GM12878 (cell line): ENCODE results near the gene HADH. TPM values are rescaled to one million over a fixed set of nuclear protein-coding genes. Genes with fewer than 3 reads are reported as not detected.
"Not testable (repeated sequence)": the region's sequence is repeated elsewhere in the genome, so short reads cannot be mapped to it uniquely, and the experiment has no call there.

Source experiments
- ATAC-seq: fragments of 200-7000 bp; cut with Tn5 transposase; 3 replicates; pipeline ENCODE4 v1.9.1; 2020; ENCODE audit warnings: mild to moderate bottlenecking, moderate library complexity
- BruUV-seq: library from RNA; stranded (reverse); fragments of 400-500 nt; replicated peaks from 2 replicates; lab custom pipeline; 2021; lab: Mats Ljungman, UMichigan
- CTCF ChIA-PET: fragments of 300-600 bp; sonication (Branson Sonifier 250); formaldehyde crosslinking; extraction: SDS; loops from one replicate; lab custom pipeline; 2021; ENCODE audit warnings: inconsistent platforms; lab: Yijun Ruan, JAX
- POLR2A ChIA-PET: fragments of 350-600 bp; formaldehyde crosslinking; extraction: SDS; loops from one replicate; lab custom pipeline; 2021; ENCODE audit warnings: inconsistent platforms; lab: Charles Lee
- RAD21 ChIA-PET: fragments of 300-600 bp; sonication (Branson Sonifier 250); formaldehyde crosslinking; loops from one replicate; lab custom pipeline; 2023; ENCODE audit warnings: antibody characterized with exemption; ENCODE audit not compliant: unreplicated experiment; lab: Charles Lee
- SMC1A ChIA-PET: fragments of 300-600 bp; sonication (Branson Sonifier 250); formaldehyde crosslinking; loops from one replicate; lab custom pipeline; 2023; ENCODE audit not compliant: unreplicated experiment, uncharacterized antibody; lab: Charles Lee
- DNase-seq: peaks from one replicate; pipeline ENCODE4 v3.0.0-alpha.2; 2011; ENCODE audit warnings: low read depth, low spot score
- FAIRE-seq: peaks from 3 replicates; lab custom pipeline; 2011; peaks lifted over from hg19 to GRCh38; lab: Jason Lieb, UNC
- H2AFZ ChIP-seq: 2 replicates; pipeline ENCODE4 v1.6.0; 2011; ENCODE audit warnings: low read depth, low read length, control low read depth; ENCODE audit not compliant: control insufficient read depth
- H3K27ac ChIP-seq: 2 replicates; pipeline ENCODE4 v1.5.1; 2011; ENCODE audit warnings: control low read depth; ENCODE audit not compliant: control insufficient read depth, insufficient read depth
- H3K27me3 ChIP-seq, 2 experiments: replicated peaks in 1 of 2; 2 replicates each; pipeline versions ENCODE4 v1.6.0 to v1.6.1; 2011; ENCODE audit warnings: low read length in 1 of 2; ENCODE audit not compliant: control insufficient read depth in 2 of 2, insufficient read depth in 2 of 2
- H3K36me3 ChIP-seq, 2 experiments: 2 replicates each; pipeline ENCODE4 v1.5.1; 2011; ENCODE audit warnings: low read length in 1 of 2; ENCODE audit not compliant: control insufficient read depth in 2 of 2, insufficient read depth in 2 of 2
- H3K4me1 ChIP-seq: 2 replicates; pipeline ENCODE4 v1.6.1; 2011; ENCODE audit warnings: mild to moderate bottlenecking, low read length, moderate library complexity, mixed read lengths; ENCODE audit not compliant: control insufficient read depth, insufficient read depth
- H3K4me2 ChIP-seq: 2 replicates; pipeline ENCODE4 v1.6.0; 2011; ENCODE audit warnings: control low read depth; ENCODE audit not compliant: control insufficient read depth, insufficient read depth
- H3K4me3 ChIP-seq: fragments of 200-600 bp; sonication (generic); 2 replicates; pipeline ENCODE4 v1.5.1; 2016
- H3K79me2 ChIP-seq: 2 replicates; pipeline ENCODE4 v1.6.0; 2011; ENCODE audit warnings: low read length; ENCODE audit not compliant: control insufficient read depth, insufficient read depth
- H3K9ac ChIP-seq: 2 replicates; pipeline ENCODE4 v1.8.0; 2011; ENCODE audit warnings: low read length, control low read depth, mixed read lengths; ENCODE audit not compliant: control insufficient read depth, insufficient read depth
- H3K9me3 ChIP-seq: replicated peaks from 3 replicates; pipeline ENCODE4 v1.5.1; 2011; ENCODE audit warnings: mild to moderate bottlenecking, low read length; ENCODE audit not compliant: control insufficient read depth, insufficient read depth
- H4K20me1 ChIP-seq: 2 replicates; pipeline ENCODE4 v1.6.0; 2011; ENCODE audit not compliant: control insufficient read depth, insufficient read depth
- CHD1 ChIP-seq: IDR thresholded peaks from 2 replicates; pipeline ENCODE4 v1.6.1; 2012; ENCODE audit warnings: low read depth, low read length, improper control_type of control experiment
- HDGF ChIP-seq: fragments of 450-650 bp; IDR thresholded peaks from 2 replicates; pipeline ENCODE4 v1.6.1; 2016; ENCODE audit warnings: antibody characterized with exemption
- MTA3 ChIP-seq: IDR thresholded peaks from 2 replicates; pipeline ENCODE4 v1.6.1; 2012; ENCODE audit warnings: low read length, inconsistent platforms, borderline replicate concordance
- RELA ChIP-seq: fragments of 450-650 bp; IDR thresholded peaks from 2 replicates; pipeline ENCODE4 v1.8.0; 2014; ENCODE audit warnings: borderline replicate concordance; ENCODE audit not compliant: partially characterized antibody
- WGBS: methylation state at CpG from one replicate; pipeline ENCODE4 v1.1.6; 2016; ENCODE audit warnings: low lambda C conversion rate; ENCODE audit not compliant: insufficient replicate concordance, insufficient coverage; ENCODE audit errors: missing lambda C conversion rate; 5-methylcytosine and 5-hydroxymethylcytosine counted together
- in situ Hi-C: fragments of 300-500 bp; cut with MboI; formaldehyde crosslinking; loops from 9 replicates; pipeline ENCODE4 v1.14.3; 2018; ENCODE audit warnings: mixed read lengths
- intact Hi-C: fragments of 100-400 bp; cut with micrococcal nuclease; formaldehyde crosslinking; loops from one replicate; pipeline ENCODE4 v1.14.2; 2022; ENCODE audit not compliant: unreplicated experiment
- polyA plus RNA-seq, 11 experiments: library from polyadenylated mRNA; depleted of rRNA in 4 of 11; unstranded in 6 of 11; stranded (reverse) in 5 of 11; fragments of >200 nt; fragmentation: Nextera tagmentation in 4 of 11; fragmentation: Illumina TruSeq in 1 of 11; extraction: Ambion mirVana in 4 of 11; extraction: Trizol in 1 of 11; gene quantifications; 1 replicate in 1 of 11; 2 replicates in 10 of 11; pipeline versions ENCODE4 v1.2.1 to v1.2.3, GENCODE V29; 2011 to 2016; ENCODE audit warnings: inconsistent platforms in 2 of 11, missing spikeins in 2 of 11, low read depth in 1 of 11
- total RNA-seq, 4 experiments: library from RNA; depleted of rRNA in 3 of 4; stranded (reverse); fragments of >200 nt in 3 of 4; fragmentation: Illumina TruSeq in 1 of 4; extraction: Trizol in 1 of 4; gene quantifications; 2 replicates each; pipeline versions ENCODE4 v1.2.1 to v1.2.3, GENCODE V29; 2013 to 2021

HADH gene
- total and polyA plus RNA-seq, 10 of the 15 experiments (the other 5 are each of a cell fraction or from before 2014, with no cell fraction given) = 20.3 to 97.9 (median 76.6) TPM

DNA sequence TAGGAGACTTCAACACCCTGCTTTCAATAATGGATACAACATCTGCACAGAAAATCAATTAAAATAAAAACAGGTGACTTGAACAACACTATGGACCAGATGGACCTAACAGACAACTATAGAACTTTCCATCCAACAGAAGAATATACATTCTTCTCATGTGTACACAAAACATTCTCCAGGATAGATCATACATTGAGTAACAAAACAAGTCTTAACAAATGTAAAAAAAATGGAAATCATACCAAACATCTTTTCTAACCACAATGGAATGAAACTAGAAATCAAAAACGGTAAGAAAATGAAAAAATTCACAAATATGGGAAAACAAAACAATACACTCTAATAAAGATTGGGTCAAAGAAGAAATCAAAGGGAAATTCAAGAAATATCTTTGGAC, 33.7 kb upstream of the HADH start:
- SMC1A ChIA-PET = no interaction called here
- Histone ChIP-seq H3K79me2 (no peaks in the 10 kb centered on the region), H3K4me3 (no peak overlapping the region), H2AFZ (no peak overlapping the region), H3K27me3 (no peaks in the 10 kb centered on the region), H3K27ac (no peak overlapping the region), H3K9me3 (no peaks in the 10 kb centered on the region), H3K4me1 (no peaks in the 10 kb centered on the region), H4K20me1 (no peaks in the 10 kb centered on the region), H3K36me3 (no peaks in the 10 kb centered on the region), H3K4me2 (no peak overlapping the region), H3K9ac (no peak overlapping the region)
- POLR2A ChIA-PET = no interaction called here
- 4% methylated on average over 1 of the region's 1 CpG for WGBS
- CTCF ChIA-PET = no interaction called here
- no peak for FAIRE-seq
- RAD21 ChIA-PET = no interaction called here
- no peak for TF ChIP-seq CHD1
- in situ Hi-C loops = no loop called here
- BruUV-seq = no TSS peak
- DNase-seq = no peak
- intact Hi-C loops = no loop called here
- ATAC-seq = no peak

DNA sequence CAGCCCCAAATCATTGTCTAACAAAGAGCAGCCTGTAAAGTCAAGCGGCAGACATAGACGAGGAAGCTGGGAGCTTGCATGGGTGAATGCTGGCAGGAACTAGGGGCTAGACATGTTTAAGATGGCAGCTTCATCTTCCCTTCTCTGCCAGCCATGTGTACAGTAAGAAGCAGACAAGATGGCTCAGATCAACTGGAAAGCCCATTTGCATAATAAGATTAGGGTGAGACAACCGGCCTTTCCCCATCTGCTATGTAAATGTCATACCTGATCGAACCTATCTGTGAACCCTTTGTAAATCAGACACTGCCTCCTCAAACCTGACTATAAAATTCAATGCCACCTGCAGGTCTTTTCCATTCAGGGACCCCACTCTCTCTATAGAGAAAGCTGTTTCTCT, 22.8 kb upstream of the HADH start:
- H3K27me3 ChIP-seq = no peaks in the 10 kb centered on the region
- ChIA-PET RAD21 (no interaction called here), SMC1A (no interaction called here), CTCF (no interaction called here), POLR2A (no interaction called here)
- no peak overlapping the region for H3K27ac ChIP-seq
- in situ Hi-C loops (no loop called here), intact Hi-C loops (no loop called here)
- H3K4me1 ChIP-seq = no peaks in the 10 kb centered on the region
- DNase-seq (no peak), FAIRE-seq (no peak), ATAC-seq (no peak)
- no peaks in the 10 kb centered on the region for H3K36me3 ChIP-seq
- H3K9ac ChIP-seq = no peak overlapping the region
- H3K4me3 ChIP-seq = no peak overlapping the region
- H2AFZ ChIP-seq = no peak overlapping the region
- H3K9me3 ChIP-seq = no peaks in the 10 kb centered on the region
- no peaks in the 10 kb centered on the region for H3K79me2 ChIP-seq
- no peak overlapping the region for H3K4me2 ChIP-seq
- BruUV-seq = no TSS peak
- TF ChIP-seq RELA (no peak), MTA3 (no peak), HDGF (no peak)
- H4K20me1 ChIP-seq = no peaks in the 10 kb centered on the region
- WGBS = 29% methylated on average over 4 of the region's 4 CpGs

DNA sequence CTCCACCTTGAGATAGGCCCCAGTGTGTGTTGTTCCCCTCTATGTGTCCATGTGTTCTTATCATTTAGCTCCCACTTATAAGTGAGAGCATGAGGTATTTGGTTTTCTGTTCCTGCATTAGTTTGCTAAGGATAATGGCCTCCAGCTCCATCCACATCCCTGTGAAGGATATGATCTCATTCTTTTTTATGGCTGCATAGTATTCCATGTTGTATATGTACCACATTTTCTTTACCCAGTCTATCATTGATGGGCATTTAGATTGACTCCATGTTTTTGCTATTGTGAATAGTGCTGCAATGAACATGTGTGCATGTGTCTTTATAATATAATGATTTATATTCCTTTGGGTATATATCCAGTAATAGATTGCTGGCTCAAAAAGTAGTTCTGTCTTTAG, 22.2 kb upstream of the HADH start:
- H3K4me3 ChIP-seq, H3K79me2 ChIP-seq, ATAC-seq, in situ Hi-C loops, DNase-seq, H3K27ac ChIP-seq, RAD21 ChIA-PET, H3K36me3 ChIP-seq, FAIRE-seq, POLR2A ChIA-PET, SMC1A ChIA-PET, H2AFZ ChIP-seq, BruUV-seq, H3K4me1 ChIP-seq, intact Hi-C loops, H3K4me2 ChIP-seq, H4K20me1 ChIP-seq, H3K9ac ChIP-seq, H3K9me3 ChIP-seq, CTCF ChIA-PET, H3K27me3 ChIP-seq: not testable (repeated sequence)
